Stimulated activated CD4-positive, alpha-beta T cell treated with anti-CD3 and anti-CD28 coated beads, TNF-alpha, amount 100 ng/mL, for 4 hours (primary cell): ENCODE data around the gene PEX19.

ENCODE experiments used
- DNase-seq, 3 experiments: peaks; one replicate each; pipeline ENCODE4 v3.0.0-alpha.2; 2020; ENCODE audit warnings: low read depth in 3 of 3

PEX19 gene

DNA sequence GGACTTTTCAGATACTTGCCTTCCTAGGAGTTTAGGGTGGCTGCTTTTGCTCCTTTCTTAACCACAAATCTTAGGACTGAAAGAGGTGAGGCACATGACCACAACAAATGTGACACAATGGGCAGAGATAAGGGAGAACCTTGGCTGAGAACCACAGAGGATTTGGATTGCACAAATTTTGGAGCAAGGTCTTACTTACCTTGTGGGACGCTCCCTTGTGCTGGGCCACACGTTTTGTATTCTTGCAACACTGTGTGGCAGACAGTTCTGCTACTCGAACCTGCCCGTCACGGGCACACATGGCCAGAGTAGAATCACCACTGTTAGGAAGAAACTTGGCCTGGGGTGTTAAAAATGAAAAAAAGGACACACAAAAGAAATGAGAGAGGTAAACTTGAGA, 46.5 kb downstream of the PEX19 start:
- DNase-seq: no peak

DNA sequence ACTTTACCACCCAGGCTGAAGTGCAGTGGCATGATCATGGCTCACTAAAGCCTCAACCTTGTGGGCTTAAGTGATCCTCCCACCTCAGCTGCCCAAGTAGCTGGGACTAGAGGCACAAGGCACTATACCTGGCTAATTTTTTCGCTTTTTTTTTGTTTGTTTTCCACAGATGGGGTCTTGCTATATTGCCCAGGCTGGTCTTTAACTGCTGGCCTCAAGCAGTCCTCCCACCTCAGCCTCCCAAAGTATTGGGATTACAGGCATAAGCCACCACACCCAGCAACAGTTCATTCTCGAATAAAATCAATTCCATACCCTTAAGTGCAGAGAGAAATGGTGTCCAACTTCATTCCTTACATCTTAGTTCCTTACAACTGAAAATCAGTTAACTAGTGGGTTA, 47.4 kb downstream of the PEX19 start:
- DNase-seq: no peak

DNA sequence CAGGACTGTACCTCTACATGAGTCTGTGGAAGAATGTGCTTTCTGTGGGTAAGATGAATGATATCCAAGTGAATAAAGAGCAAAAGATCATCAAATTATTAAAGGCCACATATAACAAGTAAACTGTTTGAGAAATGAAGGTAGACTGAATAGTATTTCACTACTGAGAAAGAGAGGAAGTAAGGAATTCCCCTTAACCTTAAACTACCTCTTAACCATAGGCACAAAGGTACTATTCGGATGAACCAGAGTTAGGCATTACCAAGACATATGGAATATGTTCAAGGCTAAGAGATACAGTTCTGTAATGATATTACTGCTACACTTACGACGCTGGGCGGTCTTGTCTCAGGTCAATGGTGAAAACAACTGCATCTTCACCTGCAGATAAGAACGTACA, 48.1 kb downstream of the PEX19 start:
- no peak for DNase-seq

DNA sequence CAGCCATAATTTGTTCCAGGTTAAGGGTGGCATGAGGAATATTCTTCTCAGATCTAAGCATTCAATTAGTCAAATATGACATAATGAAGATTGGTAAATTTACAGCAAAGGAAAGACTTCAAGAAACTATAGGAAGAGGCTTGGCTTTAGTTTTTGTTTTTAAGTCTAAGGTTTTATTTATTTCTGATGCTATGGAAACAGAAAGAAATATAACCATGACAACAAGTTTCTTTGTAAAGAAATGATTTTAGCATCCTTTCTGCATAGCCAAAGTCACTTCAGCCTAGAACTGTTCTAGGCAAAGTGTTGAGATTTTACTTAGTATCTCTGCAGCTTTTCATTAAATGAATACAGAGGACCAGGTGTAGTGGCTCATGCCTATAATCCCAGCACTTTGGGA, 52.0 kb downstream of the PEX19 start:
- no peak for DNase-seq

DNA sequence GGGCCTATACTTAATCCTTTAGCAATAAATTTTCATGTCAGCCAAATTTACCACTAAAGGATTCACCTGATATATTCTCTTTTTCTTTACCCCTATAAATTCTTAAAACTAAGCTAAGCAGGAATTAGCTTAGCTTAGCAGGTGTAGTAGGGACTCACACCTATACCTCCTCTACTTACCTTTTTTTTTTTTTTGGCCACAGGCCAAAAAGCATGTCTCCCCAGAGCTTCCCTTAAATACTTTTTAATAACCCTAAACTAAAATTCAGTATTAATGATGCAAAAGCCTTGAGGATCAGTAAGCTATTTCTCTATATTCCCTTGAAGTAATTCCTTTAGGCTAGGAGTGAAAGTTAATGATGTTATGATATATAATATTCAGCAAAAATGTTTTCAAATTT, 56.5 kb downstream of the PEX19 start:
- DNase-seq: no peak

DNA sequence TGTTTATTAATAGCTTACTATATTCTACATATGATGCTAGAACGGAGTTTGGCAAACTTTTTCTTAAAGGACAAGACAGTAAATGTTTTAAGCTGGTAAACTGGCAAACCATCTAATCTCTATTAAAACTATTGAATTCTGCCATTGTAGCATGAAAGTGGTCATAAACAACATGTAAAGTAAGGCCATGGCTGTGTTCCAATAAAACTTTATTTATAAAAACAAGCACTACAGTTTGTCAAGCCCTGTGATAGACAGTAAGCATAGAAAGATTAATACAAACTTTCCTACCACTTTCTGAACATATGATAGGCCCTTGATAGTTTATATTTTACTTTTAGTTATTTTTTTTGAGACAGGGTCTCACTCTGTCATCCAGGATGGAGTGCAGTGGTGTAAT, 57.4 kb downstream of the PEX19 start:
- no peak for DNase-seq

DNA sequence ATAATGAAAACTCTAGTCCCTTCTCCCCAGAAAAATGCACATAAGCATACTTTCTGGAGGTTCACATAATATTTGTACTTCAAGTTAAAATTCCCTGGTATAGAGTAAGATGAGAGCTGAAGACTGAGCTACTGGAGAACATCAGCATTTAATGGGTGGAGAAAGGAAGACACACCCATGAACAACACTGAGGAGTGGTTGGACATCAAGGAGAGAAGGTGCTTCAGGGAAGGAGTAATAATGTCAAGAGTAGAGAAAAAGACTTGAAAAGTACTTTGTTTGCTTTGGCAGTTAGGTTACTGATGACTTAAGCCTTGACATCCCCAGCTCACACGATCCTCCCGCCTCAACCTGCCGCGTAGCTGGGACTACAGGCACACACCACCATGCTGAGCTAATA, 57.9 kb downstream of the PEX19 start:
- no peak for DNase-seq
